ENCODE results near the gene DEFB124. TPM values are rescaled to one million over a fixed set of nuclear protein-coding genes. Genes with fewer than 3 reads are reported as not detected.

DEFB124 gene
- total and polyA plus RNA-seq, 4 donors = 0.18 TPM; not detected in 3

- H3K4me3 ChIP-seq = no peak overlapping the region
- no peaks in the 10 kb centered on the region for H3K9me3 ChIP-seq (ENCODE audit: control insufficient read depth in 4 of 4, insufficient read depth in 3 of 4, low read length in 3 of 4)
- peak overlapping the region in 1 of 2 donors; percentile 45 for H3K27ac ChIP-seq (ENCODE audit: low read depth in 1 of 2, low read length in 1 of 2)
- TF ChIP-seq, protein P1, sequence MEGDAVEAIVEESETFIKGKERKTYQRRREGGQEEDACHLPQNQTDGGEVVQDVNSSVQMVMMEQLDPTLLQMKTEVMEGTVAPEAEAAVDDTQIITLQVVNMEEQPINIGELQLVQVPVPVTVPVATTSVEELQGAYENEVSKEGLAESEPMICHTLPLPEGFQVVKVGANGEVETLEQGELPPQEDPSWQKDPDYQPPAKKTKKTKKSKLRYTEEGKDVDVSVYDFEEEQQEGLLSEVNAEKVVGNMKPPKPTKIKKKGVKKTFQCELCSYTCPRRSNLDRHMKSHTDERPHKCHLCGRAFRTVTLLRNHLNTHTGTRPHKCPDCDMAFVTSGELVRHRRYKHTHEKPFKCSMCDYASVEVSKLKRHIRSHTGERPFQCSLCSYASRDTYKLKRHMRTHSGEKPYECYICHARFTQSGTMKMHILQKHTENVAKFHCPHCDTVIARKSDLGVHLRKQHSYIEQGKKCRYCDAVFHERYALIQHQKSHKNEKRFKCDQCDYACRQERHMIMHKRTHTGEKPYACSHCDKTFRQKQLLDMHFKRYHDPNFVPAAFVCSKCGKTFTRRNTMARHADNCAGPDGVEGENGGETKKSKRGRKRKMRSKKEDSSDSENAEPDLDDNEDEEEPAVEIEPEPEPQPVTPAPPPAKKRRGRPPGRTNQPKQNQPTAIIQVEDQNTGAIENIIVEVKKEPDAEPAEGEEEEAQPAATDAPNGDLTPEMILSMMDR (IDR thresholded peaks at IDR 0.05; ENCODE audit: control extremely low read depth, extremely low read depth) = no peak
- peaks cover 0 to 19% (median 0%) of the 10 kb centered on the region in 5 donors for H3K4me1 ChIP-seq (ENCODE audit: control insufficient read depth in 5 of 5, insufficient read depth in 5 of 5, low read length in 5 of 5)
- H3K9ac ChIP-seq (ENCODE audit: insufficient read depth in 1 of 2, low read length in 2 of 2) = no peak overlapping the region
- WGBS, 2 donors = 36 to 50% methylated on average over 6 of the region's 6 CpGs
- ATAC-seq (ENCODE audit: insufficient read depth, low FRiP score) = no peak
- peak in 2 of 3 donors; percentile 29 to 53 for DNase-seq
- no peaks in the 10 kb centered on the region for H3K36me3 ChIP-seq (ENCODE audit: control insufficient read depth in 4 of 4, insufficient read depth in 4 of 4, low read length in 4 of 4)
- H3K27me3 ChIP-seq (ENCODE audit: control insufficient read depth in 3 of 3, insufficient read depth in 3 of 3, low read length in 2 of 3) = no peaks in the 10 kb centered on the region
Measured at GRCh38 chr20:31497838-31498540, 23.1 kb upstream of the DEFB124 start.

- Histone ChIP-seq H3K36me3 (ENCODE audit: control insufficient read depth in 4 of 4, insufficient read depth in 4 of 4, low read length in 4 of 4) (no peaks in the 10 kb centered on the region), H3K4me1 (ENCODE audit: control insufficient read depth in 5 of 5, insufficient read depth in 5 of 5, low read length in 5 of 5) (peaks cover 0 to 21% (median 0%) of the 10 kb centered on the region in 5 donors), H3K4me3 (no peak overlapping the region), H3K27ac (ENCODE audit: low read depth in 1 of 2, low read length in 1 of 2) (no peak overlapping the region), H3K27me3 (ENCODE audit: control insufficient read depth in 3 of 3, insufficient read depth in 3 of 3, low read length in 2 of 3) (no peaks in the 10 kb centered on the region), H3K9me3 (ENCODE audit: control insufficient read depth in 4 of 4, insufficient read depth in 3 of 4, low read length in 3 of 4) (no peaks in the 10 kb centered on the region), H3K9ac (ENCODE audit: insufficient read depth in 1 of 2, low read length in 2 of 2) (peak overlapping the region in 1 of 2 donors; percentile 26)
- WGBS, 2 donors = 38 to 63% methylated on average over 15 of the region's 15 CpGs
- DNase-seq (peak; percentile 81 to 97 (median 93)), ATAC-seq (ENCODE audit: insufficient read depth, low FRiP score) (peak; percentile 23)
- TF ChIP-seq, protein P1 (IDR thresholded peaks at IDR 0.05; ENCODE audit: control extremely low read depth, extremely low read depth) = no peak
Measured at GRCh38 chr20:31496761-31497295, 21.9 kb upstream of the DEFB124 start.

GRCh38 chr20:31494131-31494530, 19.2 kb upstream of the DEFB124 start:
- Histone ChIP-seq H3K36me3 (ENCODE audit: control insufficient read depth in 4 of 4, insufficient read depth in 4 of 4, low read length in 4 of 4) (no peaks in the 10 kb centered on the region), H3K9ac (ENCODE audit: insufficient read depth in 1 of 2, low read length in 2 of 2) (no peak overlapping the region), H3K27me3 (ENCODE audit: control insufficient read depth in 3 of 3, insufficient read depth in 3 of 3, low read length in 2 of 3) (no peaks in the 10 kb centered on the region), H3K27ac (ENCODE audit: low read depth in 1 of 2, low read length in 1 of 2) (no peak overlapping the region), H3K9me3 (ENCODE audit: control insufficient read depth in 4 of 4, insufficient read depth in 3 of 4, low read length in 3 of 4) (no peaks in the 10 kb centered on the region), H3K4me3 (no peak overlapping the region), H3K4me1 (ENCODE audit: control insufficient read depth in 5 of 5, insufficient read depth in 5 of 5, low read length in 5 of 5) (peaks cover 0 to 21% (median 0%) of the 10 kb centered on the region in 5 donors)
- TF ChIP-seq, protein P1 (IDR thresholded peaks at IDR 0.05; ENCODE audit: control extremely low read depth, extremely low read depth) = no peak
- DNase-seq = peak; percentile 52 to 73 (median 62)
- WGBS, 2 donors = 52 to 53% methylated on average over 2 of the region's 2 CpGs
- ATAC-seq (ENCODE audit: insufficient read depth, low FRiP score) = no peak
